Stimulated activated CD8-positive, alpha-beta memory T cell treated with anti-CD3 and anti-CD28 coated beads, Interleukin-12 subunit alpha, Interleukin-12 subunit beta, amount 100 ng/mL, for 4 hours (primary cell): ENCODE data around the gene IBTK.
"Not testable (repeated sequence)": the region's sequence is repeated elsewhere in the genome, so short reads cannot be mapped to it uniquely, and the experiment has no call there.

Experiments used
- DNase-seq: peaks from one replicate; pipeline ENCODE4 v3.0.0-alpha.2; 2020; ENCODE audit warnings: low read depth

IBTK gene

GRCh38 chr6:82247505-82248272, at the start of gene IBTK:
Gene IBTK (minus strand): TSS chr6:82247744. CDS start chr6:82240486, 7,258 bp downstream.
- peak; percentile 83 for DNase-seq

DNA sequence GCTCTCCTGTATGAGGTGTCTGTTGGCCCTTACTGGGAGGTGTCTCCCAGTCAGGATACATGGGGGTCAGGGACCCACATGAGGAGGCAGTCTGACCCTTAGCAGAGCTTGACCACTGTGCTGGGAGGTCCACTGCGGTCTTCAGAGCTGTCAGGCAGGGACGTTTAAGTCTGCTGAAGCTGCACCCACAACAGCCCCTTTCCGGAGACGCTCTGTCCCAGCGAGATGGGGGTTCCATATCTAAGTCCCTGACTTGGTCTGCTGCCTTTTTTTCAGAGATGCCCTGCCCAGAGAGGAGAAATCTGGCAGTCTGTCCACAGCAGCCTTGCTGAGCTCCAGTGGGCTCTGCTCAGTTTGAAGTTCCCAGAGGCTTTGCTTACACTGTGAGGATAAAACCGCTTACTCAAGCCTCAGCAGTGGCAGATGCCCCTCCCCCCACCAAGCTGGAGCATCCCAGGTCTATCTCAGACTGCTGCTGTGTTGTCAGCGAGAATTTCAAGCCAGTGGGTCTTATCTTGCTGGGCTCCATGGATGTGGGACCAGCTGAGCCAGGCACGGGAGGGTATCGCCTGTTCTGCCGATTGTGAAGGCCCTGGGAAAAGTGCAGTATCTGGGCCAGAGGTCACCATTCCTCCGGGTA, 36.3 kb upstream of the IBTK start:
- no peak for DNase-seq

DNA sequence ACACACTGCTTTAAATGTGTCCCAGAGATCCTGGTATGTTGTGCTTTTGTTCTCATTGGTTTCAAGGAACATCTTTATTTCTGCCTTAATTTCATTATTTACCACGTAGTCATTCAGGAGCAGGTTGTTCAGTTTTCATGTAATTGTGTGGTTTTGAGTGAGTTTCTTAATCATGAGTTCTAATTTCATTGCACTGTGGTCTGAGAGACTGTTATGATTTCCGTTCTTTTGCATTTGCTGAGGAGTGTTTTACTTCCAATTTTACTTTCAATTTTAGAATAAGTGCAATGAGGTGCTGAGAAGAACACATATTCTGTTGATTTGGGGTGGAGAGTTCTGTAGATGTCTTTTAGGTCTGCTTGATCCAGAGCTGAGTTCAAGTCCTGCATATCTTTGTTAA, 34.0 kb upstream of the IBTK start:
- DNase-seq, result not testable (repeated sequence)

- DNase-seq, result no peak
Measured at GRCh38 chr6:82277686-82278085, 30.1 kb upstream of the IBTK start.

DNA sequence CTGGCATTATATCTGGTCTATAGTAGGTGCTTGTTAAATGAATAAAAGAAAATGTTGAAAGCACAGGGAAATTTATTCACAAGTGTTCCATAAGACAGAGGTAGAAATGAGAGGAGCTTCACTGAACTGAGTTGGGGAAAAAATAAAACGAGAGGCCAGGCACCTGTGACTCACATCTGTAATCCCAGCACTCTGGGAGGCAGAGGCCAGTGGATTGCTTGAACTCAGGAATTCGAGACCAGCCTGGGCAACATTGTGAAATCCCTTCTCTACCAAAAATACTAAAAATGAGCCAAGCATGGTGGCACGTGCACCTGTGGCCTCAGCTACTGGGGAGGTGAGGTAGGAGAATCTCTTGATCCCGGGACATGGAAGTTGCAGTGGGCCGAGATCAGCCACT, 28.1 kb upstream of the IBTK start:
- DNase-seq, result no peak

- DNase-seq, result no peak
Measured at GRCh38 chr6:82273295-82273694, 25.8 kb upstream of the IBTK start.

GRCh38 chr6:82270881-82271635, 23.5 kb upstream of the IBTK start:
- no peak for DNase-seq

DNA sequence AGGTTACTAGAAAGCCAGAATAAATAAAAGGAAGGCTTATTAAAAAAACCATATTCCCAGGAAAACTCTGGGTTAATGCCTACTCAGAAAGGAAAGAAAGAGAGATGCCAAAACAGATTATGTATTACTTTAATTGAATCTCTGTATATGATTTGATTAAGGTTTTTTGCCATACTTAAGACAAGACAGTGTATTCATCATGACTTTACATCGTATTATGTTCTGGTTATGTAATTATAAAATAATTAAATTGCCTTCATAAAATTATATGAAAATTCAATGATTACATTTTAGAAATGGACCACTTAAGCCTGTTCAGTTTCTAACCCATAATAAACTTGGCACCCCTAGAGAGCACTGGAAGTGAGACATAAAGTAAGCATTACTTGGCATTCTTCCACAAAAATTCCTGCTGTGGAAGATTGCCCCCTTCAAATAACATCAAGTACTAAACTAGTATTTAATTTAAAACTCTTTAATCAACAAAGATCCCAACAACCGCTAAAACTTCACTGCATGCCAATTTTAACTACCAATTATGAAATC, 20.8 kb upstream of the IBTK start:
- DNase-seq, result no peak

DNA sequence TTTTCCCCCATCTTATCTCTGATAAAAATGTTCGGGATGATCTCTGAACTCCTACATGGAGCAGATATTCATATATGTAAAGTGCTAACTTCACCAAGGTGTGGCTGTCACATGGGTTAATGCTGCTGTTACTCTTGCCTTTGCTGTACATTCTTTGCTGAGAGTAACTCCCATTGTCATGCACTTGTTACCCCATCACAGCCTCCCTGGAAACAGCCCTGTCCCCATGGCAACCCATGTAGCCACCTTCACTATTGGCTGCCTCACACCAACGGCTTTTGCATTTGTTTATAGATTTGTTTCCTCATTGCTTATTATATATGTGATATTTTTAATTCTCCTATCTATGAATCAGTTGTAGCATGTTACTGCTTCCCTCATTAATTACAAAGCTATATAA, 17.3 kb upstream of the IBTK start:
- DNase-seq, result no peak

DNA sequence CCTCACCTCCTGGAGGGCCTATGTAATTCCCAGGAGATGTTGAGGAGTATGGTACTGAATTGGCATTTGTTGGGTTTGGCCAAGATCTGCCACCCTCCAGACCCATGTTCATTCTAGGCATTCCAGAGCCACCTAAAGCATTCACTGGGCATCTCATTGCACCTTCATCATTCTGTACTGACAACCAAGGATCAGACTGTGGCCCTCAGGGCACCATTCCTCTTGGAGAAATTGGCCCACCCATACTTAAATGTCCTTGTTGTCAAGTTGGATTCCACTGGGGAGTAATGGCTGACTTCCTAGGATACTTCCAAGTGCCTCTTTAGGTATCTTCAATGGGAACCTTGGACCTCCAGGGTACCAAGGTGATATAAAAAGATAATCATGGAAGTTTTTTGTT, 16.8 kb upstream of the IBTK start:
- no peak for DNase-seq

GRCh38 chr6:82263916-82264315, 16.4 kb upstream of the IBTK start:
- DNase-seq, result no peak

DNA sequence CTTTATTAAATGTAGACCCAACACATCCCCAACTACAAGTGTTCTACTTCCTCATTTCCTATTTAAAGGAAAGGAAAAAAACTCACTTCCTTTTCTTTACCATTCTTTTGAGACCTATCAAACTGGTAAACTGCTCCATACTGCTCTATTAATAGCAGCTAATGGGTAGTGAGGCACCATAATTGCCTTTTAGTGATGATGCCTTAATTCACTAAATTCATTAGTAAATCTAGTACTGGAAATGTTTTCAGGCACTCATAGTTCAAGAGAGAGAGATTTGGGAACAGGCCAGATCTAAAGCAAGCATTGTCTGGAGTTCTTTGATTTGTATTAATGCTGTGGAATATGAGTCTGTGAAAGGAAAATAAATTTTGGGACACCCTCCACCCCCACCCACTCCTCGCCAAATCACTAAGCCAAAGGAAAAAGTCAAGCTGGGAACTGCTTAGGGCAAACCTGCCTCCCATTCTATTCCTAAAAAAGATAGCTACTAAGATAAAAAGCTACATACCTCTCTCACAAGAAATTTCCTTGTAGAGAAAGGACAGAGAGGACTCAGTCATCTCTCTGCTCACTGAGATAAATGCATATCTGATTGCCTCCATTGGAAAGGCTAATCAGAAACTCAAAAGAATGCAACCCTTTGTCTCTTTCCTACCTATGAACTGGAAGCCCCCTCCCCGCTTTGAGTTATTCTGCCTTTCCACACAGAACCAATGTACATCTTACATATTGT, 13.6 kb upstream of the IBTK start:
- no peak for DNase-seq

DNA sequence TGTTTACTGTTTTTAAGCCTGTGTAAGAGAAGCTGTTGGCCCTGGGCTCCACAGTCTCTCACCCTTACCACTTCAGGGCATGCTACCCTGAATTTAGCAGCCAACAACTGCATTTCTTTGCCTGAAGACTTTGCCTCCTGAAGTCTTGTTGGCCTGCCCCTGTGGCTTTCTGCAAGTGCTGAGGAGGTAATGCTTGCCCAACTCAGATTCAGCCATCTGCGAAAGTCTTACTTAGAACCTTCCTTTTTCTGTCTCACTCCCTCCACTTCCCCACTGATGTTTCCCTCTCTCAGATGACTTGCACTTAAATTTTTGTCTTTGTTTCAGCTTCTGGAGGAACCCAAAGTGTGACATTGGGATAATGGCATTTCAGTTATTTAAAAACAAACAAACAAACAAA, 11.8 kb upstream of the IBTK start:
- DNase-seq, result no peak

DNA sequence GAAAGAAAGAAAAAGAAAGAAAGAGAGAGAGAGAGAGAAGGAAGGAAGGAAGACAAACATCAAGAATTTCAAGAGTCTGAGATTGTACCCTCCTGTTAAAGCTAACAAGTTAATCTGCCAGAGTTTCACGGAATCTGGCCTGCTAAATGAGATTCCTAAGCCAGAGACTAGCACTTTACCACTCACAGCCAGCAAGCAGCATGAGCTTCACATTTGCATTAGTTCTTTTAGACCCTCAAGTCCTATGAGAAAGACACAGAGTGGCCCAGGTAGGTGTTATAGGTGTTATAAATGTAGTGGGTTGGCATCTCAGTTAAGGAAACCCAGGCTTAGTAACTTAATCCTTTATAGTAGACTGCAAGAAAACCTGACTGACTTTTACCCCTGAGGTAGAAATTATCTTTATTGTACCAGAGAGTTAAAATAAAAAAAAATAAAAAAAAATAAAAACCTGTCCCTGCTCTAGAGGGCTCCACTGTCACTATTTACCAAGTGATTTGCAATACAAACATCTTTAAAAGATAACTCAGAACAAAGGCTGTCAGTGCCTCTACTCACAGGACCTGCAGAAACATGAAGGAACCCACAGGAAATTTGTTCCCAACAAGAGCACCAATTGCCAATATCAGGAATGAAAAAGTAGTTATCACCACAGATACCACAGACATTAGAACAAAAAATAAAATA, 9.7 kb upstream of the IBTK start:
- no peak for DNase-seq

DNA sequence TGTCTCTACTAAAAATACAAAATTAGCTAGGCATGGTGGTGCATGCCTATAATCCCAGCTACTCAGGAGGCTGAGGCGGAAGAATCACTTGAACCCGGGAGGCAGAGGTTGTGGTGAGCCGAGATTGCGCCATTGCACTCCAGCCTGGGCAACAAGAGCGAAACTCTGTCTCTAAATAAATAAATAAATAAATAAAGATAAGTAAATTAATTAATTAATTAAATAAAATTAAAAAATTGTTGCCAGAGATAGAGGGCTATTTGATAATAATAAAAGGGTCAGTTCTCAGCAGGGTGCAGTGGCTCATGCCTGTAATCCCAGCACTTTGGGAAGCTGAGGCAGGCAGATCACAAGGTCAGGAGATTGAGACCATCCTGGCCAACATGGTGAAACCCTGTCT, 7.2 kb upstream of the IBTK start:
- DNase-seq, result not testable (repeated sequence)

DNA sequence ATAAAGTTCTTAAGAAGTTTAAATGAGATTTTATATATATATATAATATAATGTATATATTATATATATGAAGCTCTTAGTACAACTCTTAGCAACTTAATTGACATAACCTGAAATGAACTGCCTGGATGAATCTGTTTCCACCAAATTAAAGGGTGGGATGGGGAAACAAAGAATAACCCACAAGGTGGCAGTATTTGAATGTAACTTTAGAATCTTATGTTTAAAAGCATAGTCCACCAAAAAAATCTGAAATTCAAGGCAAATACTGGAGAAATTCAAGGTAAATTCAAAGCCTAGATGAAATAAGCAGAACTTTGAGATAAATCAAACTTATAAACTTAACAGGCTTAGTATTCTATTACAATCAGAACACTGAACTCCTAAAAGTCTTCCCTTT, 4.4 kb upstream of the IBTK start:
- DNase-seq, result no peak

DNA sequence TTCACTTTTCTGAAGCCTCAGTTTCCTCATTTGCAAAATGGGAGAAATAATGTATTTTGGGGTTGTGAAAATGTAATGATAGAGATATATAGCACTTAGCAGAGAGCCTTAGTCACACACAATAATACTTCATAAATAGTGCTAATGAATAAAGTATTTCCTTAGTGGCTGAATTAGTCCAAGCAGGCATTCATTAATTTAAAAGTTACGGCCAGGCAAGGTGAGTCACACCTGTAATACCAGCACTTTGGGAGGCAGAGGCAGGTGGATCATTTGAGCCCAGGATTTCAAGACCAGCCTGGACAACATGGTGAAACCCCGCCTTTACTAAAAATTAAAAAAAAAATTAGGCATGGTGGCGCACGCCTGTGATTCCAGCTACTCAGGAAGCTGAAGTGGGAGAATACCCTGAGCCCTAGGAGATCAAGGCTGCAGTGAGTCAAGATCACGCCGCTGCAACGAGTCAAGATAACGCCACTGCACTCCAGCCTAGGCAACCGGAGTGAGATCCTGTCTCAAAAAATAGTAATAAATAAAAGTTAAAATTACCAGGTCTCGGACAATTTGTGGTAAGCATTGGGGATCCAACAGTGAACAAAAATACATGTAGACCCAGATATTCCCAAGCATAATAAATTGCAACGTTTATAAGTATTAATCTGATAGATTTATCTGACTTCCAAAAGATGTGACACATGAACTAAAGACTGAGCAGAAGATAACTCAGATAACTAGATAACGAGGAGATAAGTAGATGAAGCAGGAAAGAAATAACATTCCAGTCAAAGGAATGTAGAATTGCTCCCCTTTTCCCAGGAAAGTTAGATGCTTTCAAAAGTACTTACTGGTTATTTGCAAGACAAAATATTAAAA, 2.1 kb upstream of the IBTK start:
- DNase-seq, result no peak

DNA sequence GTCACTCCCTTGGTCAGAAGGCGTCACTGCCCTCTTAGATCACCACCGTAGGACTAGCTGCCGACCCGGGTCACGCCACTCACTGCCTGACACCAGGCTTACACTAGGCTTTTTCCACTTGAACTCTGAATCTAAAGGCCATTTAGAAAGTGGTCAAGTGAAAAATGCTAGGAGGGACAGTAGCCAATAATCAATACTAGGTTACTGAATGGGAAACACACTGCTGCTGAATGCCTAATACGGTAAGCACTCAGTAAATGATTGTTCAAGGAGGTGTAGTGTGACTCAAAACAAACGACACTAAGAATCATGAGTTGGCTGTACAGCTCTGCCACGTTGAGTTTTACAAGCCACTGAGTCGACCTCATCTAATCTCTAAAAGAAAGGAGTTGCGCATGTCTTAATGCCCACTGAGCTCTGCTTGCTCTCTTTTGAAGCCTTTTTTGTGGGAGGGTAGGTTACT, 760 bp upstream of the IBTK start:
- no peak for DNase-seq

DNA sequence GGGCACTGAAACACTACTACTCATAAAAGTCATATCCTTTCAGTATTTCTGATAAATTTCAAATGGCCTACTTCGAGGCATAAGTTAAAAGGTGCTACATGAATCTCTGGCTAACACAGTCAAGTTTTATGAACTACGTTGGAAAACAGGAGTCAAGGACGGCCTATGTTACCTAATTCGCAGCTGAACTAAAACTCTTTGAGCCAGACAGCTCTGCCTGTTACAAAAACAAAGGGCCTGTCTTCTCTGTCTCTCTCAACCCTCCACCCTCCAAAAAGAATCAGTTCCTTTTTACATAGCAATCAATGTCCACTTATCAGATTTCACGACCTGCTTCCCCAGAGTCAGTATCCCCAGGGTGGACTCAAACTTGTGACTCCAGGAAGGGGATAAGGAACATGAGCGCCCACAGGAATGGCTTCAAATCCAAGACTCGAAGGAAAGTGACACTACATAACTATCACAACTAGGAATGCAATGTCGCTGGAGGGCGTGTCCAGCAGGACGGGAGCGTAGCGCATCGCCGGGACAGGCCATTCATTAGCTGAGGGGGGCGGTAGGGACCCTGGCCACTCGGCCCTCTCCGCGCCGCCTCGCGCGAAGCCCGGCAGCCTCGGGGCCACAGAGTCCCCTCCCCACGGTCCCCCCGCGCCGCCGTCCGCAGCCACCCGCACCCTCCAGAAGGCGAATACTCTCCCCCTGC, 591 bp downstream of the IBTK start:
- no peak for DNase-seq

GRCh38 chr6:82246370-82246769, 1.2 kb downstream of the IBTK start:
- no peak for DNase-seq
